ENCODE measurements around the gene PRAF2. TPM values are rescaled to one million over a fixed set of nuclear protein-coding genes. Genes with fewer than 3 reads are reported as not detected.
A peak's percentile ranks its signal among the peaks of the same experiment; 100 is the strongest.

PRAF2 gene
- total and polyA plus RNA-seq, 9 of the 15 experiments (the other 6 are each of a cell fraction or from before 2014, with no cell fraction given): 0.24 to 5.7 (median 2.0) TPM

- TF ChIP-seq CBFA2T3 (IDR thresholded peaks at IDR 0.05) (0 out of 2 replicates have a peak, but pooled peaks have one; percentile 11), SOX6 (IDR thresholded peaks at IDR 0.05) (peak; percentile 39; the same call in 1 of the 2 replicates), HDGF (IDR thresholded peaks at IDR 0.05) (no peak), CEBPG (CRISPR knock-in tag; IDR thresholded peaks at IDR 0.05) (no peak), CEBPG (tag; conservative IDR thresholded peaks at IDR 0.05 in 1 of 2, IDR thresholded peaks at IDR 0.05 in 1 of 2) (no peak), VEZF1 (CRISPR knock-in tag; IDR thresholded peaks at IDR 0.05) (peak; percentile 100), ZBTB17 (CRISPR knock-in tag; IDR thresholded peaks at IDR 0.05) (no peak), ZBTB33 (CRISPR knock-in tag; IDR thresholded peaks at IDR 0.05) (peak; percentile 65; the same call in 1 of the 2 replicates), TFAP4 (CRISPR knock-in tag; IDR thresholded peaks at IDR 0.05; ENCODE audit: borderline replicate concordance) (peak; percentile 1; the same call in 1 of the 2 replicates), REST (IDR thresholded peaks at IDR 0.05; ENCODE audit: borderline replicate concordance) (peak; percentile 57), REST (CRISPR knock-in tag; IDR thresholded peaks at IDR 0.05; ENCODE audit: low read depth) (no peak), FOXP1 (CRISPR knock-in tag; IDR thresholded peaks at IDR 0.05) (no peak)
Measured at GRCh38 chrX:49043220-49043986, 30.4 kb downstream of the PRAF2 start, which contains the start of gene TFE3 (continued).
